22Rv1 (cell line): ENCODE measurements around the gene RAPGEF4.
A peak's percentile ranks its signal among the peaks of the same experiment; 100 is the strongest.

Experiments used
- CTCF ChIP-seq: fragments of 450-650 bp; IDR thresholded peaks from 2 replicates; pipeline ENCODE4 v1.5.1; 2017; ENCODE audit warnings: mild to moderate bottlenecking
- ZFX ChIP-seq: fragments of 450-650 bp; IDR thresholded peaks from 2 replicates; pipeline ENCODE4 v1.6.1; 2017; ENCODE audit warnings: antibody characterized with exemption, borderline replicate concordance

GRCh38 chr2:172704072-172704936 is 31.3 kb upstream of the RAPGEF4 start:
- TF ChIP-seq CTCF (peak; percentile 62), ZFX (no peak)
